ENCODE results near the gene LPIN1.

LPIN1 gene

GRCh38 chr2:11830708-11831301 lies 84.4 kb downstream of the LPIN1 start:
- no peak for TF ChIP-seq CTCF (conservative IDR thresholded peaks at IDR 0.05; ENCODE audit: low read depth, low read length)
- no peak overlapping the region for H2AFZ ChIP-seq (ENCODE audit: low read depth)
- no peaks in the 10 kb centered on the region for H3K79me2 ChIP-seq (ENCODE audit: insufficient read depth, low read depth)
- H3K36me3 ChIP-seq (ENCODE audit: insufficient read depth), result no peaks in the 10 kb centered on the region
- H3K4me2 ChIP-seq, result peak overlapping the region; percentile 36; the same call in 1 of the 2 replicates
- H3K27ac ChIP-seq, result no peak overlapping the region
- H3K4me3 ChIP-seq (IDR thresholded peaks at IDR 0.05; ENCODE audit: insufficient read depth, low read depth, low read length), result no peak overlapping the region
- H3K4me1 ChIP-seq (ENCODE audit: low read depth, poor library complexity, severe bottlenecking), result peaks cover 50% of the 10 kb centered on the region
- peaks cover 7% of the 10 kb centered on the region; the same call in 1 of the 2 replicates for H4K20me1 ChIP-seq (ENCODE audit: insufficient read depth)
- H3K27me3 ChIP-seq (ENCODE audit: insufficient read depth, low read depth), result peaks cover 47% of the 10 kb centered on the region
- no peak overlapping the region for H3K9ac ChIP-seq

GRCh38 chr2:11831415-11831814 lies 85.0 kb downstream of the LPIN1 start:
- no peak overlapping the region for H3K4me2 ChIP-seq

GRCh38 chr2:11832531-11832930 lies 86.1 kb downstream of the LPIN1 start:
- Histone ChIP-seq H3K36me3 (ENCODE audit: insufficient read depth) (no peaks in the 10 kb centered on the region), H3K4me3 (IDR thresholded peaks at IDR 0.05; ENCODE audit: insufficient read depth, low read depth, low read length) (no peak overlapping the region), H2AFZ (ENCODE audit: low read depth) (no peak overlapping the region), H3K9ac (no peak overlapping the region), H3K27me3 (ENCODE audit: insufficient read depth, low read depth) (peaks cover 47% of the 10 kb centered on the region), H3K27ac (no peak overlapping the region), H3K4me2 (no peak overlapping the region), H3K4me1 (ENCODE audit: low read depth, poor library complexity, severe bottlenecking) (peaks cover 32% of the 10 kb centered on the region), H4K20me1 (ENCODE audit: insufficient read depth) (peaks cover 7% of the 10 kb centered on the region; the same call in 1 of the 2 replicates), H3K79me2 (ENCODE audit: insufficient read depth, low read depth) (no peaks in the 10 kb centered on the region)
- TF ChIP-seq CTCF (conservative IDR thresholded peaks at IDR 0.05; ENCODE audit: low read depth, low read length), result no peak

More at GRCh38 chr2:11831415-11831814, 85.0 kb downstream of the LPIN1 start:
- Histone ChIP-seq H2AFZ (ENCODE audit: low read depth) (no peak overlapping the region), H3K27ac (no peak overlapping the region), H3K79me2 (ENCODE audit: insufficient read depth, low read depth) (no peaks in the 10 kb centered on the region), H3K27me3 (ENCODE audit: insufficient read depth, low read depth) (peaks cover 47% of the 10 kb centered on the region), H3K4me1 (ENCODE audit: low read depth, poor library complexity, severe bottlenecking) (peaks cover 44% of the 10 kb centered on the region), H3K9ac (no peak overlapping the region), H3K36me3 (ENCODE audit: insufficient read depth) (no peaks in the 10 kb centered on the region), H4K20me1 (ENCODE audit: insufficient read depth) (peaks cover 7% of the 10 kb centered on the region; the same call in 1 of the 2 replicates), H3K4me3 (IDR thresholded peaks at IDR 0.05; ENCODE audit: insufficient read depth, low read depth, low read length) (no peak overlapping the region)
- no peak for TF ChIP-seq CTCF (conservative IDR thresholded peaks at IDR 0.05; ENCODE audit: low read depth, low read length)

- H3K27me3 ChIP-seq (ENCODE audit: insufficient read depth, low read depth), result peaks cover 42% of the 10 kb centered on the region
- no peak overlapping the region for H2AFZ ChIP-seq (ENCODE audit: low read depth)
- H3K79me2 ChIP-seq (ENCODE audit: insufficient read depth, low read depth), result no peaks in the 10 kb centered on the region
- H3K9ac ChIP-seq, result no peak overlapping the region
- no peak for TF ChIP-seq CTCF (conservative IDR thresholded peaks at IDR 0.05; ENCODE audit: low read depth, low read length)
- H3K4me2 ChIP-seq, result no peak overlapping the region
- no peaks in the 10 kb centered on the region for H3K36me3 ChIP-seq (ENCODE audit: insufficient read depth)
- H4K20me1 ChIP-seq (ENCODE audit: insufficient read depth), result no peaks in the 10 kb centered on the region
- H3K27ac ChIP-seq, result no peak overlapping the region
- H3K4me1 ChIP-seq (ENCODE audit: low read depth, poor library complexity, severe bottlenecking), result peaks cover 22% of the 10 kb centered on the region
- H3K4me3 ChIP-seq (IDR thresholded peaks at IDR 0.05; ENCODE audit: insufficient read depth, low read depth, low read length), result no peak overlapping the region
Measured at GRCh38 chr2:11833601-11834000, 87.2 kb downstream of the LPIN1 start.
